DND-41 (cell line): ENCODE results near the gene EEFSEC.

Experiments used
- CTCF ChIP-seq: IDR thresholded peaks from 2 replicates; pipeline ENCODE4 v1.5.1; 2012; ENCODE audit warnings: borderline replicate concordance, low read length, moderate library complexity, mild to moderate bottlenecking; ENCODE audit not compliant: poor library complexity, severe bottlenecking; ENCODE audit errors: extremely low read depth
- EZH2 ChIP-seq: IDR thresholded peaks from 3 replicates; pipeline ENCODE4 v1.6.1; 2012; ENCODE audit warnings: borderline replicate concordance, low read depth, mild to moderate bottlenecking, moderate library complexity, low read length, inconsistent platforms; ENCODE audit not compliant: severe bottlenecking

GRCh38 chr3:128237348-128238183 lies 84.3 kb downstream of the EEFSEC start:
- no peak for TF ChIP-seq CTCF
- no peak for TF ChIP-seq EZH2
